KMS-11 (cell line): Measurements from ENCODE around the gene GNLY.
"Not testable (repeated sequence)": the region's sequence is repeated elsewhere in the genome, so short reads cannot be mapped to it uniquely, and the experiment has no call there.

Source experiments
- H2AFZ ChIP-seq: fragments of 200-600 bp; sonication (generic); 2 replicates; pipeline ENCODE4 v1.6.1; 2016; ENCODE audit warnings: antibody characterized with exemption, mixed run types, low read depth
- H3K27ac ChIP-seq: fragments of 200-600 bp; sonication (generic); 2 replicates; pipeline ENCODE4 v1.6.1; 2016; ENCODE audit warnings: mild to moderate bottlenecking, mixed run types
- H3K27me3 ChIP-seq: fragments of 200-600 bp; sonication (generic); 2 replicates; pipeline ENCODE4 v1.6.1; 2017; ENCODE audit warnings: mild to moderate bottlenecking, low read depth, mixed run types, moderate library complexity; ENCODE audit not compliant: insufficient read depth
- H3K36me3 ChIP-seq: fragments of 200-600 bp; sonication (generic); 2 replicates; pipeline ENCODE4 v1.6.1; 2017; ENCODE audit warnings: mild to moderate bottlenecking, mixed run types; ENCODE audit not compliant: insufficient read depth
- H3K4me1 ChIP-seq: fragments of 200-600 bp; sonication (generic); 2 replicates; pipeline ENCODE4 v1.6.1; 2016; ENCODE audit warnings: mild to moderate bottlenecking, low read depth, mixed run types; ENCODE audit not compliant: poor library complexity, severe bottlenecking
- H3K4me2 ChIP-seq: fragments of 200-600 bp; sonication (generic); 2 replicates; pipeline ENCODE4 v1.7.0; 2016; ENCODE audit warnings: mild to moderate bottlenecking, mixed run types
- H3K4me3 ChIP-seq: fragments of 200-600 bp; sonication (generic); IDR thresholded peaks from 2 replicates; pipeline ENCODE4 v1.6.1; 2017; ENCODE audit warnings: low read depth, low read length, mixed read lengths; ENCODE audit not compliant: insufficient read depth
- H3K79me2 ChIP-seq: fragments of 200-600 bp; sonication (generic); 2 replicates; pipeline ENCODE4 v1.6.1; 2016; ENCODE audit warnings: low read depth, mixed run types; ENCODE audit not compliant: insufficient read depth
- H3K9ac ChIP-seq: fragments of 200-600 bp; sonication (generic); 2 replicates; pipeline ENCODE4 v1.6.1; 2016; ENCODE audit warnings: mild to moderate bottlenecking, mixed run types
- H4K20me1 ChIP-seq: fragments of 200-600 bp; sonication (generic); 2 replicates; pipeline ENCODE4 v1.6.1; 2016; ENCODE audit warnings: mild to moderate bottlenecking, mixed run types; ENCODE audit not compliant: insufficient read depth
- TF ChIP-seq, protein P1 (sequence below): fragments of 200-600 bp; sonication (generic); conservative IDR thresholded peaks from 2 replicates; pipeline ENCODE4 v1.6.1; 2017; ENCODE audit warnings: low read depth, mild to moderate bottlenecking, antibody characterized with exemption, low read length, moderate library complexity, mixed read lengths

GNLY gene

DNA sequence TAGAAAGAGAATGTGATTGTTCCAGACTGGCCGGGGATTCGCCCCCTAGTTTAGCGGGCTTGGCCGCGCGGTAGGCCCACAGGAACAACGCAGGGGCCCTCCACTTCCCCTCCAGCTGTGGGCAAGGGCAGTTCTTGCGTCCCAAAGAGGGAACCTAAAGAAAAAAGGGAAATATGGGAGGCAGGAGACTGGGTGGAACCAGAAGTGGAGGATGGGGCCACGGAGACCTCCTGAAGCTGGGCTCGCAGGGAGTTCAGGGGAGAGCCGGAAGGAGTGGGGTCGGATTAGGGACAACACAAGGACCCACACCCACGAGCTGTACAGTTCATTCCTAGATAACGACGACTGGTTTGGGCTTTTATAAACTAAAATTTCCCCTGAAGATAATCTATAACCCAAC is 18.2 kb downstream of the GNLY start:
- Histone ChIP-seq H2AFZ (no peak overlapping the region), H4K20me1 (no peaks in the 10 kb centered on the region), H3K9ac (no peak overlapping the region), H3K36me3 (no peaks in the 10 kb centered on the region), H3K4me3 (no peak overlapping the region), H3K4me2 (no peak overlapping the region), H3K79me2 (no peaks in the 10 kb centered on the region), H3K4me1 (peaks cover 8% of the 10 kb centered on the region), H3K27me3 (no peaks in the 10 kb centered on the region), H3K27ac (no peak overlapping the region)
- TF ChIP-seq, protein P1, sequence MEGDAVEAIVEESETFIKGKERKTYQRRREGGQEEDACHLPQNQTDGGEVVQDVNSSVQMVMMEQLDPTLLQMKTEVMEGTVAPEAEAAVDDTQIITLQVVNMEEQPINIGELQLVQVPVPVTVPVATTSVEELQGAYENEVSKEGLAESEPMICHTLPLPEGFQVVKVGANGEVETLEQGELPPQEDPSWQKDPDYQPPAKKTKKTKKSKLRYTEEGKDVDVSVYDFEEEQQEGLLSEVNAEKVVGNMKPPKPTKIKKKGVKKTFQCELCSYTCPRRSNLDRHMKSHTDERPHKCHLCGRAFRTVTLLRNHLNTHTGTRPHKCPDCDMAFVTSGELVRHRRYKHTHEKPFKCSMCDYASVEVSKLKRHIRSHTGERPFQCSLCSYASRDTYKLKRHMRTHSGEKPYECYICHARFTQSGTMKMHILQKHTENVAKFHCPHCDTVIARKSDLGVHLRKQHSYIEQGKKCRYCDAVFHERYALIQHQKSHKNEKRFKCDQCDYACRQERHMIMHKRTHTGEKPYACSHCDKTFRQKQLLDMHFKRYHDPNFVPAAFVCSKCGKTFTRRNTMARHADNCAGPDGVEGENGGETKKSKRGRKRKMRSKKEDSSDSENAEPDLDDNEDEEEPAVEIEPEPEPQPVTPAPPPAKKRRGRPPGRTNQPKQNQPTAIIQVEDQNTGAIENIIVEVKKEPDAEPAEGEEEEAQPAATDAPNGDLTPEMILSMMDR, result no peak

DNA sequence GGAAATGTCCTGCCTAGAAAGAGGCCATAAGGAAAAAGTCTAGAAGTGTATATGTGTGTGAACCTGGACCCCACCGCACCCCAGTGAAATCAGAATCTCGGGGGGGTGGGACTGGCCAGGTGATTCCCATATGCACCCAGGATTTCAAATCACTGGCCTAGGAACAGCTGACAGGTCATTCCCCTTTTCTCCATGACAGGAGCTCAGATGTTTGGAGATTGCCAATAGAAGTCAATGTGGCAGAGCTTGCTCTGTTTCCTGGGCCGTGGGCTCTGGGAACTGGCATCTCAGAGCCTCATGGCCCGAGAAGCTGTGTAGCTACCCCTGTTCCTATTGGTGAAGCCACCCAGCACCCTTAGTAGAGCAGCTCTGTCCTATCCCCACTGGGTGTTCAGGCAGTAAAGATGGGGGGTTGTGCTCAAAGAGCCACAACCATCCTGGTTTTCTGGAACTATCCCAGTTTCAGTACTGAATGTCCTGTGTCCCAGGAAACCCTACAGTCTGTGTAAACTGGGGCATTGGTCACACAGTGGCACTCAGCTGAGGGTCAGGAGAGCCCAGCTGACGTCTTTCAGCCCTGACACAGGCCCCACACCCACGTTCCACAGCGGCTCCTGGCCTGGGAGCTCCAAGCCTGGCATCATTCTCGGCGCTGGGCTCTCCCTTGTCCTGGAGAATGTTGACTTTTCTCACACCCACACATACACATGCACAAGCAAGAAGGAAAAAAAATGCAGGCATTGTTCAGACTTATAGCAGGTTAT is 18.9 kb downstream of the GNLY start:
- Histone ChIP-seq H3K36me3 (no peaks in the 10 kb centered on the region), H3K27ac (no peak overlapping the region), H3K27me3 (no peaks in the 10 kb centered on the region), H3K4me1 (peaks cover 1% of the 10 kb centered on the region), H4K20me1 (no peaks in the 10 kb centered on the region), H3K4me3 (no peak overlapping the region), H3K79me2 (no peaks in the 10 kb centered on the region), H3K4me2 (no peak overlapping the region), H2AFZ (no peak overlapping the region), H3K9ac (no peak overlapping the region)
- TF ChIP-seq, protein P1, result no peak

DNA sequence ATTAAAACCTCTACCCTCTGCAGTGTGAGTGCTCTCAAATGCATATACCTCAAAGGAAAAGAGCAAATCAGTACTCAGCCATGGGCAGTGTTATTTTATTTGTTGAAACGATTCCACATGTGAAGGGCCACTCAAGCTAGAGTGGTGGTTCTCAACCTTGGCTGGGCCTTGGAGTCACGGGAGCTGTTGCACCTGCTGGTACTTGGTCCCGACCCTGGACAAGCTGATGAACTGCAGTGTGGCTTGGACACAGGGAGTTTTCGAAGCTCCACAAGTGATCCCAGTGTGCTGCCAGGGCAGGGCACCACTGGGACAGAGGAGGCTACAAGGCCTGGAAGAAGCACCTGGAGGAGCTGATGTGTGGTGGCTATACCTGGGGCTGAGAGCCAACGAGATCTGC is 19.7 kb downstream of the GNLY start:
- Histone ChIP-seq H2AFZ (no peak overlapping the region), H3K27ac (no peak overlapping the region), H3K4me1 (no peaks in the 10 kb centered on the region), H3K79me2 (no peaks in the 10 kb centered on the region), H3K4me2 (no peak overlapping the region), H3K9ac (no peak overlapping the region), H3K36me3 (no peaks in the 10 kb centered on the region), H3K27me3 (no peaks in the 10 kb centered on the region), H4K20me1 (no peaks in the 10 kb centered on the region), H3K4me3 (no peak overlapping the region)
- TF ChIP-seq, protein P1, result no peak

DNA sequence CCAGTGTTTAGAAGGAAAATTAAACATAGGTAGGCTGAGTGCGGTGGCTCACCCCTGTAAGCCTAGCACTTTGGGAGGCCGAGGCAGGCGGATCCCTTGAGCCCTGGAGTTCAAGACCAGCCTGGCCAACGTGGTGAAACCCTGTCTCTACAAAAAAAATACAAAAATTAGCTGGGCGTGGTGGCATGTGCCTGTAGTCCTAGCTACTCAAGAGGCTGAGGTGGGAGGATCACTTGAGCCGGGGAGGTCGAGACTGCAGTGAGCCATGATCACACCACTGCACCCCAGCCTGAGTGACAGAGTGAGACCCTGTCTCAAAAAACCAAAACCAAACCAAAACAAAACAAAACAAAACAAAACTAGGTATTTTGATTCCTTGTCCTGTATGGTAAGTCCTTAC is 20.3 kb downstream of the GNLY start:
- H3K9ac ChIP-seq, H3K27ac ChIP-seq, H3K27me3 ChIP-seq, H3K4me1 ChIP-seq, H4K20me1 ChIP-seq, H3K4me2 ChIP-seq, H2AFZ ChIP-seq, H3K4me3 ChIP-seq, H3K79me2 ChIP-seq, H3K36me3 ChIP-seq: not testable (repeated sequence)

DNA sequence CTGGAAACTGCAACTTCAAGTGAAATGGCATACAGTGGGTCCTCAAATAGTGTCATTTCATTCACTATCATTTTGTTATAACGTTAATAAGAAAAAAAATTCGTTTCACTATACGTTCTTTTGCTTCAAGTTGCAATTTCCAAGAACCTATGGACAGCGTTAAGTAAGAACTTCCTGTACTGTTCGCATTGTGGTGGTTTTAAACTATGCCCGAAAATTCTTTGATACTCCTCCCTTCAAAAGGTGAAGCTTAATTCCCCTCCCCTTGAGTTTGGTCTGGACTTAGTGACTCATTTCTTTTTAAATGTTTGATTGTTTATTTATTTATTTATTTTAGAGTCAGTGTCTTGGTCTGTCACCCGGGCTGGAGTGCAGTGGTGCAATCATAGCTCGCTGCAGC is 20.7 kb downstream of the GNLY start:
- H4K20me1 ChIP-seq, result no peaks in the 10 kb centered on the region
- H3K4me3 ChIP-seq, result no peak overlapping the region
- no peaks in the 10 kb centered on the region for H3K36me3 ChIP-seq
- no peak overlapping the region for H2AFZ ChIP-seq
- H3K4me1 ChIP-seq, result no peaks in the 10 kb centered on the region
- H3K27ac ChIP-seq, result no peak overlapping the region
- H3K4me2 ChIP-seq, result no peak overlapping the region
- TF ChIP-seq, protein P1, result no peak
- H3K27me3 ChIP-seq, result no peaks in the 10 kb centered on the region
- H3K9ac ChIP-seq, result no peak overlapping the region
- H3K79me2 ChIP-seq, result no peaks in the 10 kb centered on the region
